Loucy (cell line): ENCODE results near the gene TRIO.

Source experiments
- H2AFZ ChIP-seq: fragments of 200-600 bp; sonication (generic); 2 replicates; pipeline ENCODE4 v1.6.0; 2016; ENCODE audit warnings: antibody characterized with exemption, mild to moderate bottlenecking, low read length, moderate library complexity
- H3F3A ChIP-seq: fragments of 200-600 bp; 2 replicates; pipeline ENCODE4 v1.6.0; 2016; ENCODE audit warnings: antibody characterized with exemption, low read depth, mild to moderate bottlenecking
- H3K27me3 ChIP-seq: fragments of 200-600 bp; sonication (generic); 2 replicates; pipeline ENCODE4 v1.6.1; 2014; ENCODE audit warnings: low read length, mild to moderate bottlenecking; ENCODE audit not compliant: insufficient read depth, poor library complexity, severe bottlenecking
- H3K36me3 ChIP-seq: fragments of 200-600 bp; sonication (generic); 2 replicates; pipeline ENCODE4 v1.6.1; 2016; ENCODE audit warnings: low read length; ENCODE audit not compliant: insufficient read depth
- H3K4me1 ChIP-seq: fragments of 200-600 bp; sonication (generic); 2 replicates; pipeline ENCODE4 v1.5.1; 2014; ENCODE audit warnings: low read length, mild to moderate bottlenecking; ENCODE audit not compliant: insufficient read depth, poor library complexity, severe bottlenecking
- H3K4me2 ChIP-seq: fragments of 200-600 bp; sonication (generic); 2 replicates; pipeline ENCODE4 v1.6.0; 2014; ENCODE audit warnings: antibody characterized with exemption, low read length, low read depth, mild to moderate bottlenecking; ENCODE audit not compliant: poor library complexity, severe bottlenecking
- H3K4me3 ChIP-seq: fragments of 200-600 bp; sonication (generic); 2 replicates; pipeline ENCODE4 v1.5.1; 2014; ENCODE audit warnings: low read length, mild to moderate bottlenecking, mixed read lengths; ENCODE audit not compliant: poor library complexity, severe bottlenecking
- H3K79me2 ChIP-seq: fragments of 200-600 bp; sonication (generic); 2 replicates; pipeline ENCODE4 v1.6.1; 2014; ENCODE audit warnings: low read length; ENCODE audit not compliant: insufficient read depth
- H3K9ac ChIP-seq: fragments of 200-600 bp; sonication (generic); 2 replicates; pipeline ENCODE4 v1.6.0; 2014; ENCODE audit warnings: mild to moderate bottlenecking, low read depth, low read length, moderate library complexity; ENCODE audit not compliant: poor library complexity, severe bottlenecking
- H3K9me2 ChIP-seq: fragments of 200-600 bp; sonication (generic); replicated peaks from 2 replicates; pipeline ENCODE4 v1.6.1; 2016; ENCODE audit warnings: low read depth, low read length, mixed read lengths
- H3K9me3 ChIP-seq: fragments of 200-600 bp; sonication (generic); 2 replicates; pipeline ENCODE4 v1.6.1; 2014; ENCODE audit warnings: mild to moderate bottlenecking, antibody characterized with exemption, low read length, low read depth; ENCODE audit not compliant: insufficient read depth
- H4K20me1 ChIP-seq: fragments of 200-600 bp; sonication (generic); 2 replicates; pipeline ENCODE4 v1.6.0; 2014; ENCODE audit warnings: antibody characterized with exemption, low read length, mild to moderate bottlenecking; ENCODE audit not compliant: insufficient read depth, poor library complexity, severe bottlenecking
- CTCF ChIP-seq: fragments of 200-600 bp; sonication (generic); conservative IDR thresholded peaks from 2 replicates; pipeline ENCODE4 v1.5.1; 2014; ENCODE audit warnings: mild to moderate bottlenecking, antibody characterized with exemption, low read length
- EZH2phosphoT487 ChIP-seq: fragments of 200-600 bp; IDR thresholded peaks from 2 replicates; pipeline ENCODE4 v1.6.1; 2018; ENCODE audit warnings: antibody characterized with exemption, mild to moderate bottlenecking, moderate library complexity, borderline replicate concordance

Gene TRIO

GRCh38 chr5:14155739-14156138, 12.6 kb downstream of the TRIO start:
- Histone ChIP-seq H2AFZ (no peak overlapping the region), H3K36me3 (no peaks in the 10 kb centered on the region), H4K20me1 (peaks cover 16% of the 10 kb centered on the region), H3F3A (no peaks in the 10 kb centered on the region), H3K4me3 (peak overlapping the region; percentile 70), H3K4me1 (peaks cover 65% of the 10 kb centered on the region), H3K9ac (peak overlapping the region; percentile 82), H3K9me3 (no peaks in the 10 kb centered on the region), H3K9me2 (no peaks in the 10 kb centered on the region), H3K4me2 (peak overlapping the region; percentile 81), H3K79me2 (peaks cover 99% of the 10 kb centered on the region), H3K27me3 (no peaks in the 10 kb centered on the region)
- no peak for TF ChIP-seq CTCF
- no peak for TF ChIP-seq EZH2phosphoT487

GRCh38 chr5:14156290-14156649, 13.1 kb downstream of the TRIO start:
- H3K4me3 ChIP-seq, result peak overlapping the region; percentile 70
- peaks cover 99% of the 10 kb centered on the region for H3K79me2 ChIP-seq
- peak overlapping the region; percentile 81 for H3K4me2 ChIP-seq
- no peaks in the 10 kb centered on the region for H3F3A ChIP-seq
- no peaks in the 10 kb centered on the region for H3K9me2 ChIP-seq
- no peak overlapping the region for H2AFZ ChIP-seq
- no peaks in the 10 kb centered on the region for H3K27me3 ChIP-seq
- TF ChIP-seq CTCF, result no peak
- no peak for TF ChIP-seq EZH2phosphoT487
- peak overlapping the region; percentile 82 for H3K9ac ChIP-seq
- no peaks in the 10 kb centered on the region for H3K9me3 ChIP-seq
- H3K4me1 ChIP-seq, result peaks cover 61% of the 10 kb centered on the region
- no peaks in the 10 kb centered on the region for H3K36me3 ChIP-seq
- peaks cover 18% of the 10 kb centered on the region for H4K20me1 ChIP-seq

GRCh38 chr5:14156650-14157492, 13.7 kb downstream of the TRIO start:
- no peaks in the 10 kb centered on the region for H3K9me3 ChIP-seq
- TF ChIP-seq CTCF, result no peak
- no peak for TF ChIP-seq EZH2phosphoT487
- H4K20me1 ChIP-seq, result peaks cover 24% of the 10 kb centered on the region
- no peaks in the 10 kb centered on the region for H3K36me3 ChIP-seq
- H3K4me3 ChIP-seq, result peak overlapping the region; percentile 70
- H3K79me2 ChIP-seq, result peaks cover 99% of the 10 kb centered on the region
- H3F3A ChIP-seq, result no peaks in the 10 kb centered on the region
- H3K4me2 ChIP-seq, result peak overlapping the region; percentile 81
- peaks cover 59% of the 10 kb centered on the region for H3K4me1 ChIP-seq
- H3K27me3 ChIP-seq, result no peaks in the 10 kb centered on the region
- no peaks in the 10 kb centered on the region for H3K9me2 ChIP-seq
- peak overlapping the region; percentile 82 for H3K9ac ChIP-seq
- no peak overlapping the region for H2AFZ ChIP-seq
